Mammary epithelial cell (primary cell): ENCODE data around the gene SCAF8.

Experiments used
- CTCF ChIP-seq, 2 donors: IDR thresholded peaks in 1 of 2; conservative IDR thresholded peaks in 1 of 2; 2 replicates each; pipeline ENCODE4 v1.5.1; 2011 to 2012; ENCODE audit warnings: inconsistent platforms in 2 of 2, low read length in 2 of 2, mild to moderate bottlenecking in 2 of 2, control low read depth in 1 of 2, low read depth in 1 of 2; ENCODE audit not compliant: insufficient read depth in 1 of 2; ENCODE audit errors: extremely low read depth in 1 of 2
- EZH2 ChIP-seq: IDR thresholded peaks from 2 replicates; pipeline ENCODE4 v1.6.1; 2012; ENCODE audit warnings: low read length, inconsistent platforms, borderline replicate concordance

GRCh38 chr6:154822947-154823558 is 89.8 kb downstream of the SCAF8 start:
- TF ChIP-seq CTCF (conservative IDR thresholded peaks at IDR 0.05 in 1 of 2, IDR thresholded peaks at IDR 0.05 in 1 of 2; ENCODE audit: extremely low read depth in 1 of 2, insufficient read depth in 1 of 2, low read depth in 1 of 2, low read length in 2 of 2) (no peak), EZH2 (no peak)
